Effector memory CD8-positive, alpha-beta T cell (primary cell): ENCODE data around the gene CCDC33.

ENCODE experiments used
- ATAC-seq: fragments of 150-1000 bp; cut with Tn5 transposase; replicated peaks from 2 replicates; pipeline ENCODE4 v1.10.0; 2021; ENCODE audit warnings: mild to moderate bottlenecking, moderate library complexity
- DNase-seq, 3 experiments: peaks; one replicate each; pipeline ENCODE4 v3.0.0; 2021
- H3K27ac Mint-ChIP-seq, 2 donors: one replicate each; pipeline ENCODE4 v1.8.0; 2022; ENCODE audit warnings: mild to moderate bottlenecking in 2 of 2, mixed read lengths in 2 of 2, moderate library complexity in 2 of 2
- H3K27me3 Mint-ChIP-seq, 2 donors: one replicate each; pipeline ENCODE4 v1.8.0; 2022; ENCODE audit warnings: mixed read lengths in 2 of 2
- H3K36me3 Mint-ChIP-seq: one replicate; pipeline ENCODE4 v1.8.0; 2022; ENCODE audit warnings: mild to moderate bottlenecking, moderate library complexity, mixed read lengths; ENCODE audit not compliant: insufficient read depth
- H3K4me1 Mint-ChIP-seq, 2 donors: one replicate each; pipeline ENCODE4 v1.8.0; 2022; ENCODE audit warnings: low read depth in 2 of 2, mixed read lengths in 2 of 2
- H3K4me3 Mint-ChIP-seq, 2 donors: one replicate each; pipeline ENCODE4 v1.8.0; 2022; ENCODE audit warnings: mild to moderate bottlenecking in 2 of 2, mixed read lengths in 2 of 2, moderate library complexity in 2 of 2
- H3K9me3 Mint-ChIP-seq, 2 donors: one replicate each; pipeline ENCODE4 v1.8.0; 2022; ENCODE audit warnings: mixed read lengths in 2 of 2
- total RNA-seq, 9 experiments: gene quantifications; one replicate each; lab custom pipeline; 2026; lab: John Stamatoyannopoulos, UW

CCDC33 gene
- total RNA-seq: 0 to 0.39 (median 0) reads per million in 9 experiments

DNA sequence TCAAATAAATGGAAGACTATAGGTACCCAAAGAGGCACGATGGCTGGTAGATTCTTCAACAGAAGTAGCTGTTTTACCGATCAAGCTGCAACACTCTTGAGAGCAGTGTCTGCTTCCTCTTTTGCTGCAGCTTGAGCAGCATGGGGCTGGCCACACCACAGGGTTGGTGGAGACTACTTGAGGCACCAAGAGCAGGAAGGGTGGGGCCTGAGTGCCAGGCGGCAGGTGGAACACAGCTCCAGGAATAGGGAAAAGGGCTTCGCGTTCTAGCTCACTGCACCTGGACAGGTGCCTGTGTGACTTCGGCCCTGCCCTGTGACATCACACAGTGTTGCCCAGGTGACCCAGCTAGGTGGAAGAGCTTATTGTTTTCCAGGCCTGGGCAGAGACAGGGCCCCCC is at the start of gene CCDC33:
Gene CCDC33 (plus strand): TSS at position 365 of the 400 bp plus-strand sequence. CDS start 394 bp downstream, outside the sequence.
- Mint-ChIP-seq H3K27ac (no peak within 1 kb of the TSS), H3K27me3 (peaks cover 30 to 68% of the 10 kb centered on the region in 2 donors), H3K36me3 (no peaks in the 10 kb centered on the region), H3K4me1 (no peaks in the 10 kb centered on the region), H3K4me3 (no peak within 1 kb of the TSS), H3K9me3 (no peaks in the 10 kb centered on the region)
- DNase-seq (no peak), ATAC-seq (no peak)

DNA sequence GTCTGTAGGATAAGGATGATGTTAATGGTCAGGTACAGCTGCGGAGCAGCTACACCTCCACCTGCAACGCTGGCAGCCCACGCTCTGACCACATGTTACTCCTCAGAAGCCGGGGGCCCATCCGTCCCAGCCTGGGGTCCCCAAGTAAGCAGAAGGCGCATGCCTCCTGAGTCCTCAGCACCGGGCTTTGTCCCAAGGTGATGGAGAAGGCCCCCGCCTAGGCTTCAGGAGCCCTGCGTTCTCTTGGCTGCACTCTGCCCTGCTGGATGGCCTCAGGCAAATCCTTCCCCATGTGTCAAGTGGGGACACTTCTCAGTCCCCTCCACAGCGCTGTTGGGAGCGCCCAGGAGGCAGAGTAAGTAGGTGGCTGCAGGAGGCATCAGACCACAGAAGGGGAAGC is 47.9 kb upstream of the CCDC33 start:
- DNase-seq: no peak
- H3K27ac Mint-ChIP-seq: no peak overlapping the region

GRCh38 chr15:74191798-74192197 is 44.3 kb upstream of the CCDC33 start:
- DNase-seq (no peak), ATAC-seq (no peak)
- H3K27ac Mint-ChIP-seq: no peak overlapping the region

More for the DNA sequence above, 47.9 kb upstream of the CCDC33 start:
- Mint-ChIP-seq H3K9me3 (no peaks in the 10 kb centered on the region), H3K4me1 (no peaks in the 10 kb centered on the region), H3K4me3 (no peak overlapping the region), H3K36me3 (no peaks in the 10 kb centered on the region), H3K27me3 (peaks cover 0 to 41% of the 10 kb centered on the region in 2 donors)
- ATAC-seq: no peak

GRCh38 chr15:74192751-74193150 is 43.4 kb upstream of the CCDC33 start:
- Mint-ChIP-seq H3K9me3 (no peaks in the 10 kb centered on the region), H3K36me3 (no peaks in the 10 kb centered on the region), H3K27ac (no peak overlapping the region), H3K4me3 (no peak overlapping the region), H3K27me3 (peaks cover 6 to 40% of the 10 kb centered on the region in 2 donors), H3K4me1 (no peaks in the 10 kb centered on the region)
- DNase-seq: no peak
- no peak for ATAC-seq

More at GRCh38 chr15:74191798-74192197, 44.3 kb upstream of the CCDC33 start:
- Mint-ChIP-seq H3K9me3 (no peaks in the 10 kb centered on the region), H3K36me3 (no peaks in the 10 kb centered on the region), H3K27me3 (peaks cover 6 to 48% of the 10 kb centered on the region in 2 donors), H3K4me1 (no peaks in the 10 kb centered on the region), H3K4me3 (no peak overlapping the region)

- H3K4me3 Mint-ChIP-seq: no peak overlapping the region
- no peaks in the 10 kb centered on the region for H3K4me1 Mint-ChIP-seq
- H3K27me3 Mint-ChIP-seq: peaks cover 6 to 43% of the 10 kb centered on the region in 2 donors
- H3K9me3 Mint-ChIP-seq: no peaks in the 10 kb centered on the region
- no peak overlapping the region for H3K27ac Mint-ChIP-seq
- DNase-seq (no peak), ATAC-seq (no peak)
- no peaks in the 10 kb centered on the region for H3K36me3 Mint-ChIP-seq
These were observed 42.8 kb upstream of the CCDC33 start for GRCh38 chr15:74193299-74193718.

DNA sequence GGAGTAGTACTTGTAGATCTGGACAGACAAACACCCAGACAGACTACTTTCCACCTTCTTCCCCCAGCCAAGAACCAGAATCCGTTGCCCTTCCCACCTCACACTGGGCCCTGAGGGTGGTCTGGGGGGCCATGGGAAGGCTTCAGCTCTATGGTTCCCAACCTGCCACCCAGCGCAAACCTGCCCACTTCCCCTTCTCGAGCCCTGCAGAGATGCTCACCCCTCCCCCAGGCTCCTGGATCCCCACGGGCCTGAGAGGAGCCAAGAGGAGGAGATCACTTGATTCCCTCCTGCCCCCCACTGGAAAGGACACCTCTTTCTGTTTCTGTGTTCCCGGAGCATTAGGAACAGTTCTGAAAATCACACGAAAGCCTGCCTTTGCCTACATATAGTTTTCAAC is 42.2 kb upstream of the CCDC33 start:
- H3K36me3 Mint-ChIP-seq: no peaks in the 10 kb centered on the region

DNA sequence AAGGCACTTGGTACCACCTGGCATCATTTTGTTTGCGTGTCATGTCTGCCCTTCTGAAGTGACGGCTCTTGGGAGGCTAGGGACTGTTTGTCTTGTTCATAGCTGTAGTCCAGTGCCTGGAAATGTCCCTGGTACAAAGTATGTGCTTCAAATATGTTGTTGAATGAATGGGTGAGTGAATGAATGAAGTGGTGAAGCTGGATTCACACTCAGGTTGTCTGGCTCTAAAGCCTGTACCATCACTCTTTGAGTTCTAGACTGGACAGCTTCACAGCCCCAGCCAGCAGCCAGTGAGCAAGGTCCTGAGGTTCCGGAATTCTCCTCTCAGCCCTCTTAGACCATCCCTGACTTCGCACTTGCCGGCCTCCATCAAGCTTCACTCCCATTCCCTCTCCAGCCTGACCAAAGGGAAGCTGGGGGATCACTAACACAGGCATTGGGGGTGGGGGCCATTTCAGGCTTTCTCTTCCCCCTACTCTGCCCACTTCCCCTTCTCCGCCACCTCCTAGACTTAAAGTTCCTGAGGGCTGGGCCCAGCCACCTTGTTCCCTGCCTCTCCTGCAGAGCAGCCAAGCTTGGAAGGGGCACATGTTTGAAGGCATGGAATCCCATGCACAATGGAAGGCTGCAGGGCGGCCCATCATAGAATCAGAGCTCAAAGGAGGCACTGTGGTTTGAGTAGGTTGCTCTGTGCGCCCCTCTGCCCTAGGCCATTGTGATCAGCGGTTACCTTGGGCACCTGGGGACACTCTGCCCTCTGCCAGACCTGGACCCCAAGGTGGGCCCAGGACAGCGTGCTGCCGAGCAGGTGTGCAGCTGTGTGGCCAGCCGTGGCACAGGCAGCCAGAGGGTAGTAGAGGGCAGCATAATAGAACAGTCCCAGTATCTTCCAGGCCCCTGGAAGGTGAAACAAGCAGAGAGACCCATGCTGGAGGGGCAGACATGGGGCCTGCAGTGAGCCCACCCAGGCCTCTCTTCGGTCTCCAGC is 41.3 kb upstream of the CCDC33 start:
- no peaks in the 10 kb centered on the region for H3K4me1 Mint-ChIP-seq
- H3K27me3 Mint-ChIP-seq: peaks cover 11 to 53% of the 10 kb centered on the region in 2 donors
- DNase-seq: no peak
- no peaks in the 10 kb centered on the region for H3K9me3 Mint-ChIP-seq
- no peak for ATAC-seq
- no peak overlapping the region for H3K4me3 Mint-ChIP-seq
- no peaks in the 10 kb centered on the region for H3K36me3 Mint-ChIP-seq
- no peak overlapping the region for H3K27ac Mint-ChIP-seq

More for the DNA sequence above, 42.2 kb upstream of the CCDC33 start:
- H3K27ac Mint-ChIP-seq: no peak overlapping the region
- no peaks in the 10 kb centered on the region for H3K4me1 Mint-ChIP-seq
- ATAC-seq (no peak), DNase-seq (no peak)
- H3K9me3 Mint-ChIP-seq: no peaks in the 10 kb centered on the region
- peaks cover 6 to 46% of the 10 kb centered on the region in 2 donors for H3K27me3 Mint-ChIP-seq
- H3K4me3 Mint-ChIP-seq: no peak overlapping the region

DNA sequence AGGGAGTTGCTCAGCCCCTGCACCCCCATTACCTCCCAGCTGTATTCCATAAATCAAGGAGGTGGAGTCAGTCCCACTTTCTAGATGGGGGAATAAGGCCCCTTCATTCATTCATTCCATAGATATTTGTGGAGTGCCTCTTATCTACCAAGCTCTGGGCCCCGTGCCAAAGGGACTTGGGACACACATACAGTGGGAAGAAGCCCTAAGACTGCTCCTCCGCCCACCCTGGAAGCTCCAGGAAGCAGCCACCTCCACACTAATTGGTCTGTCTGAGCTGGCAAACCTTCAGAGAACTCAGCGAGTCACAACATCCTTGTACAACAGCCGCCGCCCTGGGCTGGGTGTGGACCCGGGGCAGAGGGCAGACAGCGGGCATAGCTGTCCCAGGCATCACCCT is 40.0 kb upstream of the CCDC33 start:
- Mint-ChIP-seq H3K4me1 (no peaks in the 10 kb centered on the region), H3K36me3 (no peaks in the 10 kb centered on the region), H3K27me3 (peaks cover 18 to 65% of the 10 kb centered on the region in 2 donors), H3K9me3 (no peaks in the 10 kb centered on the region), H3K4me3 (no peak overlapping the region), H3K27ac (no peak overlapping the region)
- DNase-seq (no peak), ATAC-seq (no peak)

- DNase-seq (no peak), ATAC-seq (no peak)
- Mint-ChIP-seq H3K27ac (no peak overlapping the region), H3K36me3 (no peaks in the 10 kb centered on the region), H3K9me3 (no peaks in the 10 kb centered on the region), H3K4me1 (no peaks in the 10 kb centered on the region), H3K27me3 (peaks cover 28 to 68% of the 10 kb centered on the region in 2 donors), H3K4me3 (no peak overlapping the region)
These were observed 38.8 kb upstream of the CCDC33 start for GRCh38 chr15:74197176-74197965.

GRCh38 chr15:74199297-74199652 is 36.9 kb upstream of the CCDC33 start:
- H3K36me3 Mint-ChIP-seq: no peaks in the 10 kb centered on the region
- no peak for DNase-seq
- H3K27ac Mint-ChIP-seq: no peak overlapping the region
- no peak for ATAC-seq
- H3K4me3 Mint-ChIP-seq: no peak overlapping the region
- no peaks in the 10 kb centered on the region for H3K4me1 Mint-ChIP-seq
- no peaks in the 10 kb centered on the region for H3K9me3 Mint-ChIP-seq
- H3K27me3 Mint-ChIP-seq: peaks cover 44 to 72% of the 10 kb centered on the region in 2 donors

- Mint-ChIP-seq H3K4me3 (no peak overlapping the region), H3K36me3 (no peaks in the 10 kb centered on the region)
- no peak for DNase-seq
These were observed 35.7 kb upstream of the CCDC33 start for GRCh38 chr15:74200412-74200815.

DNA sequence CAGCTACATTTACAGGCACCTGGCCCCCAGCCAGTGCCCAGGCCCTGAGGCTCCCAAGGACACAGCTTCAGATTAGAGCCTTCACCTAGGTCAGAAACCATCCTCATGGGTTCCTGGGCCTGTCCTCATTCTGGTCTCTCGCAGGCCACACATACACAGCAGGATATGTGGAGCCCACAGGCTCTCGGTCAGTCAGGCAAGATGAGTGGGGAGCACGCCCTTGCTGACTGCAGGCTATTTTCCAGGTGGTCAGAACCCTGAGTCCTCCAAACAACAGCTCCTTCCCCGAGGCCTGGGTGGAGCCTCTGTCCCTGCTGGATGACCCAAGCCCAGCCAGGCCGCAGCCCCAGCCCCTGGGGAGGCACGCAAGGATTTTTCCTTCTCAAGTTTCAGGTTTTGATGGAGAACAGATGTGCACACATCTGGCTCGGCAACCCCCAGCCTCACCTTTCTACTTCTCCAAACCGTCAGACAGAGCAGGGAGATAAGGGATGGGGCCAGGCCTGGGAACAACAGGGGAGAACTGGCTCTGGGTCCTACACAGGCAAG is 35.2 kb upstream of the CCDC33 start:
- Mint-ChIP-seq H3K27ac (no peak overlapping the region), H3K9me3 (no peaks in the 10 kb centered on the region), H3K36me3 (no peaks in the 10 kb centered on the region), H3K27me3 (peaks cover 47 to 82% of the 10 kb centered on the region in 2 donors), H3K4me3 (no peak overlapping the region), H3K4me1 (no peaks in the 10 kb centered on the region)
- ATAC-seq: no peak
- no peak for DNase-seq

More at GRCh38 chr15:74200412-74200815, 35.7 kb upstream of the CCDC33 start:
- H3K27ac Mint-ChIP-seq: no peak overlapping the region
- H3K4me1 Mint-ChIP-seq: no peaks in the 10 kb centered on the region
- no peak for ATAC-seq
- no peaks in the 10 kb centered on the region for H3K9me3 Mint-ChIP-seq
- H3K27me3 Mint-ChIP-seq: peaks cover 52 to 79% of the 10 kb centered on the region in 2 donors

DNA sequence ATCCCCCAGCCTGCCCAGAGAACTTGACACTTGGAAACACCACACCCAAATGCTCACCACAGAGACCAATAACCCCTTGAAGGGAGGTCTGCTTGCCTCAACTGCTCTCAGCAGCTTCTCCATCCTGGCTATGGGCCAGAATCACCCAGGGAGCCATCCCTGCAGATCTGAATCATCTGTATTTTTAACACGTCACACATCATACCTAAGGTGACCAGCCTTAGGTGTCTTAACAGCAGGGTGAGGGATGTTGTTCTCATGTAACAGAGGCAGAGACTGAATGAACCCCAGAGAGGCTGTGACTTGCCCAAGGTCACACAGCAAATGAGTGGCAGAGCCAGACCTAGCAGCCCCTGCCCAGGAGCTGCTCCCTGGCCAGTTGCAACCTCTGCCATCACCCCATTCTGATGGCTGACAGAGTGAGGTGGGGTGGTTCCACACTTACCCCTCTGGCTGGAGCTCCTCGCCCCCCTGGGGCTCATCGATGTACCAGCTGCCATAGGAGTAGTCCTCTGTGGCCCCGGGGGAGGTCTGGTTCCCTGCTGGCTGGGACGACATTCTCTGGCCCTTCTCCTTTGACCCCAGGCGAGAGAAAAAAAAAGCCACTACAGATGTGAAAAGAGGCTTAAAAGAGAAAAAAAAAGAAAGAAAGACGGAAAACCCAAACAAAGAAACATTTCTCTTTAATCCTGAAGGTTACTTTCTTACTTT is 34.3 kb upstream of the CCDC33 start:
- ATAC-seq: no peak
- Mint-ChIP-seq H3K27me3 (peaks cover 52 to 83% of the 10 kb centered on the region in 2 donors), H3K27ac (no peak overlapping the region)

More for the DNA sequence above, 34.3 kb upstream of the CCDC33 start:
- no peaks in the 10 kb centered on the region for H3K9me3 Mint-ChIP-seq
- no peak for DNase-seq
- no peaks in the 10 kb centered on the region for H3K36me3 Mint-ChIP-seq
- H3K4me1 Mint-ChIP-seq: no peaks in the 10 kb centered on the region
- no peak overlapping the region for H3K4me3 Mint-ChIP-seq
